Measurements from ENCODE around the gene NR1H3. TPM values are rescaled to one million over a fixed set of nuclear protein-coding genes. Genes with fewer than 3 reads are reported as not detected.

NR1H3 gene
- total RNA-seq, 2 experiments from 2014 or later: 6.2 to 14.7 TPM

DNA sequence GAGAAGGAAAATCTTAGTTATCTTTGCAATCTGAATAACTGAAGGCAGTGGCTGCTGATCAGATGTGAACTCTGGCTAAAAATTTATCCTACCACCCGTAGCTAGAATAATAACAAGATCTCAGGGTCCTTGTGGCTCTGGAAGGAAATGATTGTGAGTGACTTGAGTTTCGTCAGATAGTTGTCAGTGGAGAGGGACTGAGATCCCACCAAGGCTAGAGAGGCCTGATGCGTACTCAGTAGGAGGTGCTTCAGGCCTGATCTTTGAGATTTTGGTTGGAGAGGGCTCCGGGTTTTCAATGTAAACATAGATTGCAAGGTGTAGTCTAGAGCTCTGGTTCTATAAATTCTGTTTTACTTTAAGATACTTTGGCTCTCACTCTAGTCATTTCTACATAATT lies 13.5 kb downstream of the NR1H3 start:
- POLR2A ChIA-PET: interaction anchor here (0.6 to 1.6 kb wide), 6 partner anchors 12 to 386 kb away, joined by 3 to 10 read pairs (median 3); no protein-coding TSS in a partner anchor
- DNase-seq (ENCODE audit: low spot score): peak; percentile 25
- BruUV-seq (replicated peaks): no TSS peak
- H3K9me3 ChIP-seq (ENCODE audit: low read length): no peaks in the 10 kb centered on the region
- H4K20me1 ChIP-seq (ENCODE audit: insufficient read depth, low read length): peaks cover 24% of the 10 kb centered on the region; the same call in 1 of the 2 replicates
- intact Hi-C loops (cut with micrococcal nuclease; ENCODE audit: unreplicated experiment): loop anchor here (5.0 kb wide), 3 partner anchors 101 to 581 kb away; no protein-coding TSS in a partner anchor
- no peaks in the 10 kb centered on the region for H3K9me2 ChIP-seq (ENCODE audit: insufficient read depth, low read length)
- H3K4me2 ChIP-seq (ENCODE audit: low read length): peak overlapping the region; percentile 86
- H3K4me1 ChIP-seq (ENCODE audit: insufficient read depth, low read length, poor library complexity, severe bottlenecking): peaks cover 40% of the 10 kb centered on the region
- peak overlapping the region; percentile 78 for H3K4me3 ChIP-seq (ENCODE audit: low read depth, low read length, poor library complexity, severe bottlenecking)
- no peak overlapping the region for H2AFZ ChIP-seq (ENCODE audit: low read length)
- H3K79me2 ChIP-seq (ENCODE audit: insufficient read depth, low read depth, low read length): peaks cover 41% of the 10 kb centered on the region
- H3K27ac ChIP-seq (ENCODE audit: low read depth, low read length, poor library complexity, severe bottlenecking): peak overlapping the region; percentile 27
- TF ChIP-seq, protein P1, sequence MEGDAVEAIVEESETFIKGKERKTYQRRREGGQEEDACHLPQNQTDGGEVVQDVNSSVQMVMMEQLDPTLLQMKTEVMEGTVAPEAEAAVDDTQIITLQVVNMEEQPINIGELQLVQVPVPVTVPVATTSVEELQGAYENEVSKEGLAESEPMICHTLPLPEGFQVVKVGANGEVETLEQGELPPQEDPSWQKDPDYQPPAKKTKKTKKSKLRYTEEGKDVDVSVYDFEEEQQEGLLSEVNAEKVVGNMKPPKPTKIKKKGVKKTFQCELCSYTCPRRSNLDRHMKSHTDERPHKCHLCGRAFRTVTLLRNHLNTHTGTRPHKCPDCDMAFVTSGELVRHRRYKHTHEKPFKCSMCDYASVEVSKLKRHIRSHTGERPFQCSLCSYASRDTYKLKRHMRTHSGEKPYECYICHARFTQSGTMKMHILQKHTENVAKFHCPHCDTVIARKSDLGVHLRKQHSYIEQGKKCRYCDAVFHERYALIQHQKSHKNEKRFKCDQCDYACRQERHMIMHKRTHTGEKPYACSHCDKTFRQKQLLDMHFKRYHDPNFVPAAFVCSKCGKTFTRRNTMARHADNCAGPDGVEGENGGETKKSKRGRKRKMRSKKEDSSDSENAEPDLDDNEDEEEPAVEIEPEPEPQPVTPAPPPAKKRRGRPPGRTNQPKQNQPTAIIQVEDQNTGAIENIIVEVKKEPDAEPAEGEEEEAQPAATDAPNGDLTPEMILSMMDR (conservative IDR thresholded peaks at IDR 0.05; ENCODE audit: low read length): no peak
- no peak for TF ChIP-seq EZH2phosphoT487 (IDR thresholded peaks at IDR 0.05; ENCODE audit: borderline replicate concordance, low read depth, low read length)
- H3K36me3 ChIP-seq (ENCODE audit: insufficient read depth, low read length): peaks cover 28% of the 10 kb centered on the region
- CTCF ChIA-PET (ENCODE audit: unreplicated experiment): interaction anchor here (1.2 to 1.8 kb wide), 2 partner anchors 38 to 140 kb away, joined by 3 to 6 read pairs; no protein-coding TSS in a partner anchor

DNA sequence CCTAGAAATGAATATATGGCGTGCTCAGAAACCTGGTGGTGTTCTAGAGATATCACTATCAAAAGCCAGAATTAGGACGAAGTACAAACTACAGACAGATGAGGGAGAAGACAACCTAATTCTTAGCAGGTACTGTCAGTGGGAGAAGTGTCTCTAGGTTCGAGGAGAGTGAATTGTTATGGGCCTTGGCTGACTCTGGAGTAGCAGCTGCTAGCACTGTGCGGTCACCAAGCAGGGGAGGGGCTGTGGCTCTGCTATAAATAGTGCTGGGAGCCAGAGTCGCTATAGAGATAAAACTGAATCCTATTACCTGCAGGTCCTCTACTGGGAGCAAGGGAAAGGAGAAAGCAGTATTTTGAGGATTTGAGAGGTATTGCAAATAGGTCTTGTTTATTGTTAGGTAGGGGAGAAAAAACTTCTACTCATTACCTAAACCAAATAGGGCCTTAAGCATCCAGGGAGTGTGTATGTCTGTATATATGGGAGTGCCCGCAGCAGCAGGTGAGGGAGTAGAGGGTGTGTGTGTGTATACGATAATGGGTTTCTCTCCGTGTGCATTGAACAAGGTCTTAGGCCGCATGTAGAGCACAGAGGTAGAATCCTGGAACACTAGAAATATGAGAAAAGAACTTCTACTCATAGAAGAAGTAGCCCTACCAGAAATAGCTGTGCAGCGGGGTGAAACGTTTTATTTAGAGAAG lies 14.3 kb downstream of the NR1H3 start:
- POLR2A ChIA-PET: interaction anchor here (0.7 to 2.0 kb wide), 6 partner anchors 9 to 171 kb away, joined by 3 to 7 read pairs (median 3); partner anchors contain the start of gene ACP2
- Histone ChIP-seq H3K36me3 (ENCODE audit: insufficient read depth, low read length) (peaks cover 35% of the 10 kb centered on the region), H3K4me2 (ENCODE audit: low read length) (peak overlapping the region; percentile 86), H3K4me3 (ENCODE audit: low read depth, low read length, poor library complexity, severe bottlenecking) (peak overlapping the region; percentile 78), H3K9me3 (ENCODE audit: low read length) (no peaks in the 10 kb centered on the region), H3K9me2 (ENCODE audit: insufficient read depth, low read length) (no peaks in the 10 kb centered on the region), H4K20me1 (ENCODE audit: insufficient read depth, low read length) (peaks cover 24% of the 10 kb centered on the region; the same call in 1 of the 2 replicates), H2AFZ (ENCODE audit: low read length) (no peak overlapping the region), H3K4me1 (ENCODE audit: insufficient read depth, low read length, poor library complexity, severe bottlenecking) (peaks cover 40% of the 10 kb centered on the region), H3K27ac (ENCODE audit: low read depth, low read length, poor library complexity, severe bottlenecking) (peak overlapping the region; percentile 27), H3K79me2 (ENCODE audit: insufficient read depth, low read depth, low read length) (peaks cover 41% of the 10 kb centered on the region)
- CTCF ChIA-PET (ENCODE audit: unreplicated experiment): interaction anchor here (1.8 kb wide), 1 partner anchor 139 kb away, joined by 6 read pairs; no protein-coding TSS in a partner anchor
- peak; percentile 43 for DNase-seq (ENCODE audit: low spot score)
- TF ChIP-seq EZH2phosphoT487 (IDR thresholded peaks at IDR 0.05; ENCODE audit: borderline replicate concordance, low read depth, low read length): no peak
- TF ChIP-seq, protein P1 (conservative IDR thresholded peaks at IDR 0.05; ENCODE audit: low read length): no peak
- no TSS peak for BruUV-seq (replicated peaks)
- intact Hi-C loops (cut with micrococcal nuclease; ENCODE audit: unreplicated experiment): loop anchor here (5.0 kb wide), 3 partner anchors 100 to 580 kb away; no protein-coding TSS in a partner anchor

All from OCI-LY7 (cell line).